ENCODE results near the gene CLDN14.

- TF ChIP-seq, protein P1, sequence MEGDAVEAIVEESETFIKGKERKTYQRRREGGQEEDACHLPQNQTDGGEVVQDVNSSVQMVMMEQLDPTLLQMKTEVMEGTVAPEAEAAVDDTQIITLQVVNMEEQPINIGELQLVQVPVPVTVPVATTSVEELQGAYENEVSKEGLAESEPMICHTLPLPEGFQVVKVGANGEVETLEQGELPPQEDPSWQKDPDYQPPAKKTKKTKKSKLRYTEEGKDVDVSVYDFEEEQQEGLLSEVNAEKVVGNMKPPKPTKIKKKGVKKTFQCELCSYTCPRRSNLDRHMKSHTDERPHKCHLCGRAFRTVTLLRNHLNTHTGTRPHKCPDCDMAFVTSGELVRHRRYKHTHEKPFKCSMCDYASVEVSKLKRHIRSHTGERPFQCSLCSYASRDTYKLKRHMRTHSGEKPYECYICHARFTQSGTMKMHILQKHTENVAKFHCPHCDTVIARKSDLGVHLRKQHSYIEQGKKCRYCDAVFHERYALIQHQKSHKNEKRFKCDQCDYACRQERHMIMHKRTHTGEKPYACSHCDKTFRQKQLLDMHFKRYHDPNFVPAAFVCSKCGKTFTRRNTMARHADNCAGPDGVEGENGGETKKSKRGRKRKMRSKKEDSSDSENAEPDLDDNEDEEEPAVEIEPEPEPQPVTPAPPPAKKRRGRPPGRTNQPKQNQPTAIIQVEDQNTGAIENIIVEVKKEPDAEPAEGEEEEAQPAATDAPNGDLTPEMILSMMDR (IDR thresholded peaks at IDR 0.05): no peak
- TF ChIP-seq POLR2AphosphoS5 (IDR thresholded peaks at IDR 0.05): no peak
- TF ChIP-seq POLR2A (IDR thresholded peaks at IDR 0.05; ENCODE audit: low read depth): no peak
These were observed 1.7 kb downstream of the CLDN14 start for GRCh38 chr21:36478207-36478701.

Measured in esophagus muscularis mucosa (tissue), 3 donors.